Stimulated activated CD4-positive, alpha-beta T cell treated with anti-CD3 and anti-CD28 coated beads, Interleukin-1b, Interleukin-23, amount 100 ng/mL, for 4 hours (primary cell): ENCODE measurements around the gene RNF215.

Experiments used
- DNase-seq, 2 donors: peaks; one replicate each; pipeline ENCODE4 v3.0.0-alpha.2; 2020; ENCODE audit warnings: low read depth in 2 of 2

Gene RNF215

DNA sequence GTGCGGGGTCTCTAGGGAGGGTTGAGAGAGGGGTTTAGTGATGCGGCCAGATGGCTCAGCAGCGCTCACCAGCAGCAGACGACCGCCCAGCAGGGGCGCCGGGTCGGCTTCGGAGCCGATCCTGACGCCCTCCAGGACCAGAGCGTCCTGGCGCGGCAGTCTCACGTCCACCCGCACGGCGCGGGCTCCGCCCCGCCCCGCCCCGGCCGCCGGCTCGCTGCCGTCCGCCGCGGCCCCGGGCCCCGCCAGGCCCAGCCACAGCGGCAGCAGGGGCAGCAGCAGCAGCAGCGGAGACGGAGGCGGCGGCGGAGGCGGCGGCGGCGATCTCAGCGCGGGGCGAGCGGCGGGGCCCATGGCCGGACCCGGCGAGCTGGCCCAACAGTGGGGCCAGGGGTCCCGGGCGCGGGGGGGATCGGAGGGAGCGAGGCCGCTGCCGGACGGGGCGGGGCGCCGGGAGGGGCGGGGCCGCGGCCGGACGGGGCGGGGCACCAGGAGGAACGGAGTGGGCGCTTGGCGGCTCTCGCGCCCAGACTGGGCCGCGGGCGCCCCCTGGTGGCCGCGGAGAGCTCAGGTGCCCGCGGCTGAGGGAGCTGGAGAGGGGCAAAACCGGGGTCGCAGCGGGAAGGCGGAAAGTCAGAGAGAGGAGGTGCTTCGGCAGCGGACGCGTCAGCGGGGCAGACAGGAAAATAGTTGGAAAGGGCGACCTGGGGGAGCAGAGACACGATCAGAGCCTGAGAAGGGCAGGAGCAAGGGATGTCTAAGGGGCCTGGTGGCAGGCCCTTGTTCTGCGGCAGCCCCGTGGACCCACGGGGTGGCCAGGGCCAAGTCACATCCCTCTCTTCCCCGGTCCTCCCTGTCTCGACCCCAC, at the start of gene RNF215:
TSS of gene RNF215 (minus strand) at position 452 of the 868 bp plus-strand sequence. CDS start at position 354, 98 bp downstream.
- peak; percentile 71 to 81 for DNase-seq

- DNase-seq = no peak
Observed at GRCh38 chr22:30436196-30436595, 49.0 kb upstream of the RNF215 start.

DNA sequence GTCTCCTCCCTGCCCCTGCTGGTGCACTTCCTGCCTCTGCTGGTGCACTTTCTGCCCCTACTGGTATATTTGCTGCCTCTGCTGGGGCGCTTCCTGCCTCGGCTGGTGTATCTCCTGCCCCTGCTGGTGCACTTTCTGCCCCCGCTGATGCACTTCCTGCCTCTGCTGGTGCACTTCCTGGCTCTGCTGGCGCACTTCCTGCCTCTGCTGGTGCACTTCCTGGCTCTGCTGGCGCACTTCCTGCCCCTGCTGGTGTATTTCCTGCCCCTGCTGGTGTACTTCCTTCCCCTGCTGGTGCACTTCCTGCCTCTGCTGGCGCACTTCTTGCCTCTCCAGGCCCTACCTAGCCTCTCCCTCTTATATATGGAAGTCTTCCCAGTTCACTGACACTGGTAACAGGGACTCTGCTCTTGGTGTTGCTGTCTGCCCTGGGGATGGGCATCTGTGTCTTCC, 48.5 kb upstream of the RNF215 start:
- DNase-seq = peak; percentile 50 to 53

DNA sequence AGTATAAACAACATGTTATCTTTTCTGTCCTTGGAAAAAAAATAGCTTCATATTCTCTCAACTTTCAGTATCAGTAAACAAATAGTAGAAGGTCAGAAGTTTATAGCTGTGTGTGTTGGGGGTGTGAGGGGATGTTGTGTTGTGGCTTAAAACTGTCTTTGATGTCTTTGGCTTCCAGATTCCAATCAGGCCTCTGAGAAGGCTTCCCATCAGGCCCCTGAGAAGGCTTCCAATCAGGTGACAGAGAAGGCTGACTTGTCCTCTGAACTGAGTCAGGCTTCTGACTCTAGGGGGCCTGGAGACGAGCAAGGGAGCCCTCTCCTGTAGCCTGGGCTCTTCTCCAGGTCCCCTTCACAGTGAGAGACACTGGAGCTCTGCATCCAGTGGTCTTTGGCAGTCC, 47.6 kb upstream of the RNF215 start:
- no peak for DNase-seq

DNA sequence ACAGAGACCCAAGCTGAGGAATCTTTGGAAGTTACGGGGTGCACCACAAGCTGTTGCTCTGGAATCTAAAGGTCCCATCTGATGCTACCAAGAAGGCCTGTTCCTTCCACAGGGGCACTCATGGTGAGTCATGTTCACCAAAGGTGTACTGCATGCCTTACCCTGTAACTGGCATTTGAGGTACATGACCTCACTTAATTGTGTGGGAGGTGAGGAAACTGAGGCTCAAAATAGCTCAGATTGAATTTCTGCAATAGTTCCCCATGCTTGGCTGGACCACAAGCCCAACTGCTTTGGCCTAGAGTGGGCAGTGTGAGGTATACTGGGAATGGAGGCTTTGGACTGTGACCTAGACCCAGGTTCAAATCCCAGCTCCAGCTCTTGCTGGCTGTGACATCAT, 46.6 kb upstream of the RNF215 start:
- DNase-seq = no peak

GRCh38 chr22:30433227-30433626, 46.0 kb upstream of the RNF215 start:
- no peak for DNase-seq

GRCh38 chr22:30432520-30432919, 45.3 kb upstream of the RNF215 start:
- DNase-seq = no peak

- no peak for DNase-seq
Observed at GRCh38 chr22:30432096-30432495, 44.9 kb upstream of the RNF215 start.

- DNase-seq = no peak
Observed at GRCh38 chr22:30430933-30431332, 43.7 kb upstream of the RNF215 start.

- DNase-seq = no peak
Observed at GRCh38 chr22:30429887-30430286, 42.7 kb upstream of the RNF215 start.

GRCh38 chr22:30427871-30428270, 40.7 kb upstream of the RNF215 start:
- DNase-seq = no peak

- DNase-seq = peak; percentile 80 to 82
Observed at GRCh38 chr22:30426388-30427353, 39.5 kb upstream of the RNF215 start.

GRCh38 chr22:30425616-30426387, 38.6 kb upstream of the RNF215 start, which contains the start of gene MTFP1:
MTFP1 (plus strand) TSS chr22:30425768; CDS start chr22:30425880, 112 bp downstream.
- DNase-seq = peak; percentile 27 to 42

GRCh38 chr22:30425327-30425615, 38.1 kb upstream of the RNF215 start:
- DNase-seq = no peak

DNA sequence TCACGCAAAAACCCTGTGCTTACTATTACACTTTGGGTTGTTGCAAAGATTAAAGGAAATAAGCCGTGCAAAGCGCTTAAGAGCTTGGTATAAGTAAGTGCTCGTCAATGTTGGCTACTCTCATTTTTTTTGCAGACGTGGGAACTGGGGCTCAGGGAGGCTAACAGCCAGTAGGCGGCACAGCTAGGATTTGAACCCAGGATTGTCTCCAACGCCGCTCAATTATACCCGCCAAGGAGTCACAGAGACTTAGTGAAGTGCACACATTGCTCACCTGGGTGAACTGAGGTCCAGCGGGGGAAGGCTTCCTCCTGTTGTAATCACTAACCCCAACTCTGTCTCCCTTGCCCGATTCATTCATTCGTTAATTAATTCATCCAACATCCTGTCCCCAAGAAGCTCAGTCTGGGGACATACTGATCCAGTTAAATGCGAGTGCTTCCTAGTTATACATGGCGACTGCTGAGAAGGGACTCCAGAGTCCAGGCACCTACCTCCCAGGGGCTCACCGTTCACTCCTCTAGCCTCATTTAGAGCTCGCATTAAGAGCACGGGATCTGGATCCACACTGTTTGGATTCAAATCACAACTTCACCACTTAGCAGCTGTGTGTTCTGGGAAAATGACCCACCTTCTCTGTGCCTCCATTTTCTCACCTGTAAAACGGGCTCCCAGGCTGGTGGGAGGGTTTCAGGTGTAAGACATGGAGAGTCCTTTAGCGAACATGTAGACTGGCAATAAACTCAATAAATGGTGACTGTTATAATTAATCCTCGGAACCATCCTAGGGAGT, 37.5 kb upstream of the RNF215 start:
- DNase-seq = no peak

- DNase-seq = peak; percentile 91 to 95
Observed at GRCh38 chr22:30423959-30424533, 36.8 kb upstream of the RNF215 start.

DNA sequence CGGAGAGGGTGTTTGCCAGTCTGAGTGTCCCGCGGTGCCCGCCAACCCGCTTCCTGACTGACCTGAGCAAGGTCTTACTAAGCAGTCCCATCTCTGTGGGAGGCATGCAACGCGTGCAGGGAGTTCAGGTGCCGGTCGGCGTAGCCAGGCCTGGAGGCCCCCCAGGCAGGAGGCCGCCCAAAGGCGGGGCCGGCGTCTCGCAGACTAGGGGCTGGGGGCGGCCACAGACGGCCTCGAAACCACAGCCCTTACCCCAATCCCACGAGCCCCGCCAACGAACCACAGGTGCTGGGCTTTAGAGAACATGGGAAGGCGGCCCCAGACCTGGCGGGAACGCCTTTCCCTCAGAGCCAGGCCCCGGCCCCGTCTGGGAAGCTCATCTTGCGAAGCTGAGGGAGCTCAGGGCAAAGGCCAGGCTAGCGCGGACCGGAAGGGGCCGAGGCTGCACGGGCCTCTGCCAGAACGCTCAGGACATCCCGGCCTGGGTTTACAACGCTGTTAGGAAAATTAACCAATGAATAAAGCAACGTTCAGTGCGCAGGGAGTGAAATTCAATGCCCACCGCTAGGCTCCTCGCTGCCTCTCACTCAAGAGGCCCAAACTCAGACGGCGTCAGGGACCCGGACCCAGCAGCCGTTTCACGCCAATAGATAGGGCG, 36.2 kb upstream of the RNF215 start:
- DNase-seq = peak; percentile 12 to 50

GRCh38 chr22:30422481-30423300, 35.5 kb upstream of the RNF215 start:
- DNase-seq = no peak
